Smooth muscle cell of the umbilical artery (primary cell): ENCODE measurements around the gene PYURF. TPM values are rescaled to one million over a fixed set of nuclear protein-coding genes. Genes with fewer than 3 reads are reported as not detected.

Experiments used
- total RNA-seq: library from RNA; depleted of rRNA; stranded (reverse); fragments of >200 nt; gene quantifications from 2 replicates; pipeline ENCODE4 v1.2.3, GENCODE V29; 2014

Gene PYURF
- 54.1 and 55.5 TPM in 2 replicates for total RNA-seq

GRCh38 chr4:88523325-88524129 is at the start of gene PYURF:
TSS of gene PYURF (minus strand) at chr4:88523776. CDS start at chr4:88523700, 76 bp downstream.

Other genes with a start within 250 kb of the PYURF start
- gene PPM1K, start 239.2 kb downstream of the PYURF start, total RNA-seq: 19.6 and 26.0 TPM in 2 replicates
- 4.8 and 5.1 TPM in 2 replicates for gene HERC6, start 144.9 kb downstream of the PYURF start, total RNA-seq
- 0.59 and 0.69 TPM in 2 replicates for gene HERC5, start 66.7 kb downstream of the PYURF start, total RNA-seq
- 15.4 and 18.4 TPM in 2 replicates for gene HERC3, start 68.7 kb upstream of the PYURF start, total RNA-seq
- gene NAP1L5, start 174.1 kb upstream of the PYURF start, total RNA-seq: 11.0 and 12.2 TPM in 2 replicates